22Rv1 (cell line): Measurements from ENCODE around the gene NDUFA7.
A peak's percentile ranks its signal among the peaks of the same experiment; 100 is the strongest.

ENCODE experiments used
- H3K27ac ChIP-seq: fragments of 450-650 bp; 2 replicates; pipeline ENCODE4 v1.5.1; 2017
- CTCF ChIP-seq: fragments of 450-650 bp; IDR thresholded peaks from 2 replicates; pipeline ENCODE4 v1.5.1; 2017; ENCODE audit warnings: mild to moderate bottlenecking
- ZFX ChIP-seq: fragments of 450-650 bp; IDR thresholded peaks from 2 replicates; pipeline ENCODE4 v1.6.1; 2017; ENCODE audit warnings: antibody characterized with exemption, borderline replicate concordance

Gene NDUFA7

GRCh38 chr19:8333767-8334457, 12.7 kb upstream of the NDUFA7 start:
- no peak overlapping the region for H3K27ac ChIP-seq
- TF ChIP-seq CTCF (no peak), ZFX (no peak)

GRCh38 chr19:8332976-8333766, 12.0 kb upstream of the NDUFA7 start:
- H3K27ac ChIP-seq = no peak overlapping the region
- TF ChIP-seq CTCF = no peak
- TF ChIP-seq ZFX = no peak

- TF ChIP-seq CTCF (no peak), ZFX (no peak)
- H3K27ac ChIP-seq = no peak overlapping the region
These were observed 10.2 kb upstream of the NDUFA7 start for GRCh38 chr19:8331263-8331845.

- TF ChIP-seq ZFX (no peak), CTCF (no peak)
- H3K27ac ChIP-seq = 0 out of 2 replicates have a peak overlapping the region, but pooled peaks have one; percentile 25
These were observed 8.8 kb upstream of the NDUFA7 start for GRCh38 chr19:8329996-8330395.

GRCh38 chr19:8325454-8325853, 4.3 kb upstream of the NDUFA7 start:
- H3K27ac ChIP-seq = no peak overlapping the region
- TF ChIP-seq ZFX = no peak
- TF ChIP-seq CTCF = no peak

GRCh38 chr19:8324186-8325050, 3.2 kb upstream of the NDUFA7 start:
- TF ChIP-seq CTCF = no peak
- H3K27ac ChIP-seq = peak overlapping the region; percentile 85
